RPMI8226 (cell line): ENCODE data around the gene ADORA1.

Source experiments
- DNase-seq: peaks from one replicate; pipeline ENCODE4 v3.0.0-alpha.2; 2015

Gene ADORA1

GRCh38 chr1:203124011-203124410 is 3.5 kb upstream of the ADORA1 start:
- DNase-seq = no peak

GRCh38 chr1:203124546-203125317 is 2.8 kb upstream of the ADORA1 start:
- no peak for DNase-seq

GRCh38 chr1:203126151-203126865 is 1.2 kb upstream of the ADORA1 start:
- peak; percentile 23 for DNase-seq

GRCh38 chr1:203126866-203127665 is 460 bp upstream of the ADORA1 start:
- no peak for DNase-seq

- DNase-seq = no peak
Measured at GRCh38 chr1:203128431-203128715, 847 bp downstream of the ADORA1 start.

DNA sequence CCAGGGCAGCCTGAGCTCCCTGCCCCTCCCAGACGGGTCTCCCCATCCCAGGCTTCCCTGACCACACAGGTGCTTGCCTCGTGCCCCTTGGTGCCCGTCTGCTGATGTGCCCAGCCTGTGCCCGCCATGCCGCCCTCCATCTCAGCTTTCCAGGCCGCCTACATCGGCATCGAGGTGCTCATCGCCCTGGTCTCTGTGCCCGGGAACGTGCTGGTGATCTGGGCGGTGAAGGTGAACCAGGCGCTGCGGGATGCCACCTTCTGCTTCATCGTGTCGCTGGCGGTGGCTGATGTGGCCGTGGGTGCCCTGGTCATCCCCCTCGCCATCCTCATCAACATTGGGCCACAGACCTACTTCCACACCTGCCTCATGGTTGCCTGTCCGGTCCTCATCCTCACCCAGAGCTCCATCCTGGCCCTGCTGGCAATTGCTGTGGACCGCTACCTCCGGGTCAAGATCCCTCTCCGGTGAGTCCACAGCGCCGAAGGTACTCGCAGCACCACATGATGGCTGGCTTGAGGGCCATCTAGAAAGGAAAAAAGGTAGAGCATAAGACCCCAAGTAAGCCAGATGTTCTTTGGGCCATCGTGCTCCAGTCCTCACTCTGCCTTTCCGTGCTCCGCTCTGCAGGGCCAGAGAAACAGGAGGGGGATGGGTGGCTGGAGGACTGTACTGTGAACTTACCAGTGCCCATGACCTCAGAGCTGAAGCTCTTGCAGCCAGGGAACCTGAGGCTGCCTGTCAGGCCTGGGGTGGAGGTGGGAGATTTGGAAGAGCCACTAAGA is 1.4 kb downstream of the ADORA1 start:
- no peak for DNase-seq

DNA sequence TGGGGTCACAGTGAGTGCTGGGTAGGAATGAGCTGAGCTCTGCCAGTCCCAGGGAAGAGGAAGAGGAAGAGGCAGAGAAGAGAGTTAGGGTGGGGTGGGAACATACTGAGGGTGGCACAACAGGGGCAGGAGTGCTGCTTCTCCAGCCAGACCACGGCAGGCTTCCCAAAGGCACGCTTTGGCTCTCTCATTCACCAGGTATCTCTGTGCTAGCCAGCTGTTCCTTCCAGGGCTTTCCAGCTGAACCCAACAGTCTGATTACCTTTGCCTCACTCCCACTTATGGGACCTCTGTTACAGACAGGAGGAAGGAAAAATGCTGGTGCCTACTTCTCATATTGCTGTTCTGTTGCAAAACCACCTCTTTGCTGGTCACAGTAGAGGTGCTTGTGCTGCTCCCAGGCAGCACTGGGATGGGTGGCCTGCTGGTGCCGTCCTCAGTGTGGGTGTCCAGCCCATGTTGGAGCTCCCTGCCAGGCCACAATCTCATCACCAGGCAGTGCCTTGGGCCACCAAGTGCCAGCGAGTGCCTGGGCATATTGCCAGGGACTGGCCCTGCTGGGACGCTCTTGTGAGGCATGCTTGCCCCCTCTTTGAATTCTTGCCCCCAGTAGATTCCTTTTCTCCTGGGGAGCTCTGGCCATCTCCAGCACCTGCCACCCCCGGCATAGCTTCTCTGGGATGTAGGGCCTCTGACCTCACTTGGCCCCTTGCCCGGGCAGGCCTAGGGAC is 2.1 kb downstream of the ADORA1 start:
- peak; percentile 43 for DNase-seq

DNA sequence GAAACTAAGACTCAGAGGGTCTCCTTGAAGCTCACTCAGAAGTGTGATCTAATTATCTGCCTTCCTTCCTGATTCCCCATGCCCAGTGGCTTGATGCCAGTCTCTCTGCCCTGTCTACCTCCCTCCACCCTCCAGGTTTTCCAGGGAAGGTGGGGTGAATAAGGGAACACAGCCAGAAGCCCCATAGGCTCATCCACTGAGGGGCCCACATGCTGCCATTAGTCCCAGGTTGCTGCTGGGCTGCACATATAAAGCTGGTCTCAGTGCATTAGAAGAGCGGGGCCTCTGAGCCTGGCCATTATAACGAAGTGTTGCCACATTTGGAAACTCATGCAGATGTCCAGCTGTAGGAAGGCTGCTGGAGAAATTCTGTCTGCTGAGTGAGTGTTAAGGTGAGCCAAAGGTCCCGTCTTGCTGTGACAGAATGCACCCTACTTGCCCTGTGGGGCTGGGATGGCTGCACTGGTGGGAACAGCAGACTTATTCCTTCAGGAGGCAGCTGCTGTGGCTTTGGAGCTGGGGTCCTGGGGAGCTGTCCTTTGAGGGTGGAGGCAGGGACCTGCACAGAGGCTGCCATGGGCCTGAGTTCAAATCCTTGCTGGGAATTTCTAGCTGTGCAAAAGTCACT is 2.9 kb downstream of the ADORA1 start:
- DNase-seq = no peak

GRCh38 chr1:203131548-203132200 is 4.1 kb downstream of the ADORA1 start:
- DNase-seq = peak; percentile 22

DNA sequence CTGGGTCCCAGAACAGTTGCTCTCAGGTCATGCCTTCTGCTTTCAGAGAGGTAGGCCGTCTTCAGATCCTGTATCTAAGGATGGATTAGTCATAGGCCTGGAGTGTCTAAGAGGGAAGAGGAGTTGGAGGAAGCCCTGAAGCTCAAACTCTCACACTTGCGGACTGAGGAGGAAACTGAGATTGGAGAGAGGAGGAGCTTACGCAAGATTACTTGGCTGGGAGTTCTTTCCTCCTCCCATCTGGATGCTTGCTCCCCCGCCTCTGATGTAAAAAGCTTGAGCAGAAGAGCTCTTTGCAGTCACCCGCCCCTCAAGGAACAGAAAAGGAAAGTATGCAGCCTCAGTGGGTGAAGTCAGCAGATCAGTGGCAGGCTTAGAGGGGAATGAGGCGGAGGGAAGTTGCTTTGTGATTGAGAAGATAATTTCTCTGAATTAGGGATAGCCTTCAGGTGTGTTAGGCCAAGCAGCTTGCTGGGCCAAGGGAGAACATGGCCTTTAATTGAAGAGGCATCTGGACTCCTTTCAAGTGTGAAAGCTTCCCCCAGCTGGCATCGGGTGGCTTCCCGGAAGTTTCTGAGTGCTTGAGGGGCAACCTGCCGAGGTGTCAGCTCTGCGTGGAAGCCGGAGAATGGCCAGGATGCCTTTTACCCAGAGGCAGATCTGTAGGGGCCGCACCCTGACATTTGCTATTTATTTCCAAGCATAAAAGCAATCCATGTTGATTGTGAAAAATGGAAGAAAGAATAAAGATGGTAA is 6.6 kb downstream of the ADORA1 start:
- no peak for DNase-seq

- DNase-seq = no peak
Measured at GRCh38 chr1:203135636-203136305, 8.2 kb downstream of the ADORA1 start.

DNA sequence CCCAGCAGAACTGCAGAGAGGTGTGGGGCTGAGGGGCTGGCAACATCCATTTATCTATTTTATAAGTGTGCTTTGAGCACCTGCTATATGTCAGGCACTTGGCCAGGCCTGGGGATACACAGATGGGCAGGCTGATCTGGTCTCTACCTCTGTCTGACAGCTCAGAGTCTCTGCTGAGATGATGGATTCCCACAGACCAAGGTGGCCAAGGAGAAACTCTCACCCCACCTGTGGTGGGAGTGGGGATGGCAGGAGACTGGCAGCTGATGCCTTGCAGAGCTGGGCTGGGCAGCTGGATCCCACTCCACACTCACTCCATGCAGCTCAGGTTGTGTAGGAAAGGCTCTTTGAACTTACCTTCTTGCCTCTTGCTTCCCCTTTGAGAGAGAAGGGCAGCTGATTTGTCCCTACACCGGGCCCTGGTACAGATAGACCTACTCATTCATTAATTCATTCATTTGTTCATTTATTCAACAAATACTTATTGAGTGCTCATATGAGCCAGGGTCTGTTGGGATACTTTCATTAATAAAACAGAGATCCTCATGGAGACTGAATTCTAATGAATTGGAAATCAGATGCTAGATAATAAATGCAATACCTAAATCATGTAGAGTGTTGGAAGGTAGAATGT is 9.0 kb downstream of the ADORA1 start:
- DNase-seq = peak; percentile 45

- DNase-seq = no peak
Measured at GRCh38 chr1:203137324-203137723, 9.8 kb downstream of the ADORA1 start.

DNA sequence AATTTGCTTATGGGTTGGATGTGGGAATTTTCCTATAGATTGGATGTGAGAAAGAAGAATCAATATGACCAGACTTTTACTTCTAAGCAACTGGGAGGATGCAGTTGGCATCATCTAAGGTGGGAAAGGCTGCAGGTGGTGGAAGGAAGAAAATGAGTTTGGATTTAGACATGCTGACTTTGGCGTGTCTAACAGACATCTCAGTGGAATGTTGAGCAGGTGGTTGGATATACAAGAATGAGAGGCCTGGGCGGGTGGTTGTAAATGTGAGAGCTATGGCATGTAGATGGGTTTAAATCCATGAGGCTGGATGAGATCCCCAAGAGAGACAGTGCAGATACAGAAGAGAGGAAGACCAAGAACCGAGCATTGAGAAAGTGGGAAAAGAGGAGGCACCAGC is 10.5 kb downstream of the ADORA1 start:
- no peak for DNase-seq

GRCh38 chr1:203139976-203140475 is 12.5 kb downstream of the ADORA1 start:
- DNase-seq = no peak

- DNase-seq = no peak
Measured at GRCh38 chr1:203140743-203141520, 13.4 kb downstream of the ADORA1 start.

- no peak for DNase-seq
Measured at GRCh38 chr1:203142124-203142523, 14.6 kb downstream of the ADORA1 start.

- no peak for DNase-seq
Measured at GRCh38 chr1:203142684-203143408, 15.3 kb downstream of the ADORA1 start.
